GM23338 (cell line): ENCODE data around the gene TRPM2. TPM values are rescaled to one million over a fixed set of nuclear protein-coding genes. Genes with fewer than 3 reads are reported as not detected.

Experiments used
- ATAC-seq: fragments of 200-7000 bp; cut with Tn5 transposase; 3 replicates; pipeline ENCODE4 v1.9.1; 2020
- DNase-seq: peaks from one replicate; pipeline ENCODE4 v3.0.0-alpha.2; 2015; ENCODE audit warnings: low spot score
- H2AFZ ChIP-seq: fragments of 200-600 bp; sonication (generic); 2 replicates; pipeline ENCODE4 v1.8.0; 2016; ENCODE audit warnings: antibody characterized with exemption, mild to moderate bottlenecking, moderate library complexity
- H3F3A ChIP-seq: fragments of 200-600 bp; sonication (generic); replicated peaks from 2 replicates; pipeline ENCODE4 v1.8.0; 2017; ENCODE audit warnings: antibody characterized with exemption, mixed run types, low read depth
- H3K27ac ChIP-seq: fragments of 200-600 bp; sonication (generic); 2 replicates; pipeline ENCODE4 v1.6.1; 2016; ENCODE audit warnings: low read depth
- H3K27me3 ChIP-seq: fragments of 200-600 bp; sonication (generic); 2 replicates; pipeline ENCODE4 v1.8.0; 2016; ENCODE audit warnings: mild to moderate bottlenecking, mixed run types, moderate library complexity; ENCODE audit not compliant: insufficient read depth
- H3K36me3 ChIP-seq: fragments of 200-600 bp; sonication (generic); 2 replicates; pipeline ENCODE4 v1.8.0; 2016; ENCODE audit warnings: mild to moderate bottlenecking; ENCODE audit not compliant: insufficient read depth
- H3K4me1 ChIP-seq: fragments of 200-600 bp; sonication (generic); 2 replicates; pipeline ENCODE4 v1.8.0; 2016; ENCODE audit warnings: mild to moderate bottlenecking, moderate library complexity; ENCODE audit not compliant: insufficient read depth
- H3K4me2 ChIP-seq: fragments of 200-600 bp; sonication (generic); 2 replicates; pipeline ENCODE4 v1.7.1; 2017; ENCODE audit warnings: mixed run types
- H3K4me3 ChIP-seq: fragments of 200-600 bp; sonication (generic); 2 replicates; pipeline ENCODE4 v1.6.1; 2016; ENCODE audit warnings: mixed run types
- H3K79me2 ChIP-seq: fragments of 200-600 bp; sonication (generic); replicated peaks from 2 replicates; pipeline ENCODE4 v1.8.0; 2017; ENCODE audit warnings: mild to moderate bottlenecking; ENCODE audit not compliant: insufficient read depth
- H3K9me2 ChIP-seq: fragments of 200-600 bp; sonication (generic); 2 replicates; pipeline ENCODE4 v1.8.0; 2017; ENCODE audit not compliant: insufficient read depth
- H4K20me1 ChIP-seq: fragments of 200-600 bp; sonication (generic); replicated peaks from 2 replicates; pipeline ENCODE4 v1.8.0; 2017; ENCODE audit warnings: mild to moderate bottlenecking; ENCODE audit not compliant: insufficient read depth
- H3K27ac Mint-ChIP-seq: 2 replicates; pipeline ENCODE4 v1.8.0; 2020; ENCODE audit warnings: inconsistent platforms, mild to moderate bottlenecking, moderate library complexity, mixed read lengths
- H3K27me3 Mint-ChIP-seq: 3 replicates; pipeline ENCODE4 v1.8.0; 2022; ENCODE audit warnings: low read depth, mild to moderate bottlenecking, moderate library complexity, mixed read lengths, inconsistent platforms; ENCODE audit not compliant: insufficient read depth, poor library complexity
- H3K36me3 Mint-ChIP-seq: 3 replicates; pipeline ENCODE4 v1.8.0; 2021; ENCODE audit warnings: low read depth, mild to moderate bottlenecking, inconsistent platforms, moderate library complexity, mixed read lengths
- H3K4me1 Mint-ChIP-seq: 3 replicates; pipeline ENCODE4 v1.8.0; 2020; ENCODE audit warnings: mild to moderate bottlenecking, inconsistent platforms, mixed read lengths
- H3K4me3 Mint-ChIP-seq: 3 replicates; pipeline ENCODE4 v1.8.0; 2021; ENCODE audit warnings: moderate library complexity, mild to moderate bottlenecking, inconsistent platforms, mixed read lengths
- H3K9me3 Mint-ChIP-seq: 3 replicates; pipeline ENCODE4 v1.8.0; 2020; ENCODE audit warnings: moderate library complexity, mild to moderate bottlenecking, inconsistent platforms, mixed read lengths
- CTCF ChIP-seq, 2 experiments: fragments of 200-600 bp in 1 of 2; sonication (generic) in 1 of 2; conservative IDR thresholded peaks; 2 replicates each; pipeline versions ENCODE4 v1.5.1 to v1.6.1; 2016 to 2017; ENCODE audit warnings: antibody characterized with exemption in 2 of 2, low read depth in 2 of 2, mild to moderate bottlenecking in 2 of 2, moderate library complexity in 1 of 2
- ETS1 ChIP-seq: IDR thresholded peaks from 2 replicates; pipeline ENCODE4 v1.6.1; 2016; ENCODE audit warnings: antibody characterized with exemption
- EZH2 ChIP-seq: fragments of 200-600 bp; sonication (generic); IDR thresholded peaks from one replicate; pipeline ENCODE4 v1.8.0; 2017; ENCODE audit warnings: antibody characterized with exemption, mild to moderate bottlenecking, low read depth; ENCODE audit not compliant: unreplicated experiment
- EZH2phosphoT487 ChIP-seq: fragments of 200-600 bp; sonication (generic); IDR thresholded peaks from one replicate; pipeline ENCODE4 v1.8.1; 2018; ENCODE audit warnings: antibody characterized with exemption; ENCODE audit not compliant: unreplicated experiment
- NANOG ChIP-seq: IDR thresholded peaks from 2 replicates; pipeline ENCODE4 v1.6.1; 2016; ENCODE audit warnings: antibody characterized with exemption, borderline replicate concordance
- POLR2AphosphoS5 ChIP-seq: IDR thresholded peaks from 2 replicates; pipeline ENCODE4 v1.6.1; 2016; ENCODE audit warnings: antibody characterized with exemption, low read depth
- REST ChIP-seq: IDR thresholded peaks from one replicate; pipeline ENCODE4 v1.6.1; 2018; ENCODE audit warnings: antibody characterized with exemption; ENCODE audit not compliant: unreplicated experiment
- ZNF331 ChIP-seq: fragments of 250-450 bp; sonication (Bioruptor Pico); IDR thresholded peaks from 2 replicates; pipeline ENCODE4 v1.5.0; 2020; ENCODE audit warnings: low read depth, mild to moderate bottlenecking, moderate library complexity
- ZNF462 ChIP-seq: fragments of 250-450 bp; sonication (Bioruptor Pico); IDR thresholded peaks from 2 replicates; pipeline ENCODE4 v1.5.0; 2020; ENCODE audit warnings: mild to moderate bottlenecking, moderate library complexity
- polyA plus RNA-seq: library from polyadenylated mRNA; unstranded; fragments of >200 nt; fragmentation: Nextera tagmentation; extraction: Ambion mirVana; gene quantifications from 2 replicates; pipeline ENCODE4 v1.2.1, GENCODE V29; 2016
- total RNA-seq: library from RNA; depleted of rRNA; stranded (reverse); fragments of >200 nt; shearing (Covaris generic); gene quantifications from 2 replicates; pipeline ENCODE4 v1.2.3, GENCODE V29; 2014

The TRPM2 gene
- total and polyA plus RNA-seq, 2 experiments from 2014 or later = 0.53 to 0.83 TPM

GRCh38 chr21:44315691-44316203, 37.7 kb upstream of the TRPM2 start:
- Histone ChIP-seq H3K9me2 (no peaks in the 10 kb centered on the region), H3K79me2 (no peaks in the 10 kb centered on the region), H2AFZ (no peak overlapping the region), H3K27me3 (no peaks in the 10 kb centered on the region), H3F3A (no peaks in the 10 kb centered on the region), H3K4me2 (no peak overlapping the region), H3K27ac (no peak overlapping the region), H4K20me1 (no peaks in the 10 kb centered on the region), H3K4me3 (no peak overlapping the region), H3K36me3 (no peaks in the 10 kb centered on the region), H3K4me1 (no peaks in the 10 kb centered on the region)
- Mint-ChIP-seq H3K27ac (no peak overlapping the region; the same call in 1 of the 2 replicates), H3K4me1 (no peaks in the 10 kb centered on the region), H3K4me3 (no peak overlapping the region), H3K36me3 (peaks cover 6% of the 10 kb centered on the region), H3K9me3 (no peaks in the 10 kb centered on the region), H3K27me3 (peaks cover 1% of the 10 kb centered on the region)
- no peak for TF ChIP-seq ZNF331 (CRISPR knock-in tag)
- TF ChIP-seq REST = no peak
- TF ChIP-seq EZH2 = no peak
- no peak for TF ChIP-seq ETS1
- no peak for TF ChIP-seq EZH2phosphoT487
- no peak for TF ChIP-seq ZNF462 (CRISPR knock-in tag)
- TF ChIP-seq NANOG = no peak
- no peak for TF ChIP-seq POLR2AphosphoS5
- no peak for TF ChIP-seq CTCF (conservative IDR thresholded peaks at IDR 0.05; ENCODE audit: low read depth in 2 of 2)
- ATAC-seq = peak; percentile 45
- DNase-seq = no peak
